Smooth muscle cell (in vitro differentiated cells): ENCODE results near the gene SUPT7L. TPM values are rescaled to one million over a fixed set of nuclear protein-coding genes. Genes with fewer than 3 reads are reported as not detected.

Experiments used
- DNase-seq: peaks from one replicate; lab custom pipeline; 2025; ENCODE audit not compliant: unreplicated experiment; lab: John Stamatoyannopoulos, UW
- H2AFZ ChIP-seq: fragments of 200-600 bp; sonication (generic); 2 replicates; pipeline ENCODE4 v1.6.0; 2016; ENCODE audit warnings: antibody characterized with exemption, low read depth, mild to moderate bottlenecking
- H3F3A ChIP-seq: fragments of 200-600 bp; sonication (generic); 2 replicates; pipeline ENCODE4 v1.6.0; 2017; ENCODE audit warnings: antibody characterized with exemption, low read depth
- H3K27ac ChIP-seq: fragments of 200-600 bp; sonication (generic); 2 replicates; pipeline ENCODE4 v1.5.1; 2016; ENCODE audit warnings: low read depth, mild to moderate bottlenecking
- H3K27me3 ChIP-seq: fragments of 200-600 bp; sonication (generic); 2 replicates; pipeline ENCODE4 v1.6.1; 2016; ENCODE audit warnings: low read depth, mild to moderate bottlenecking
- H3K36me3 ChIP-seq: fragments of 200-600 bp; sonication (generic); 2 replicates; pipeline ENCODE4 v1.5.1; 2016; ENCODE audit warnings: low read depth
- H3K4me1 ChIP-seq: fragments of 200-600 bp; sonication (generic); 2 replicates; pipeline ENCODE4 v1.5.1; 2016; ENCODE audit warnings: low read depth
- H3K4me2 ChIP-seq: fragments of 200-600 bp; sonication (generic); 2 replicates; pipeline ENCODE4 v1.6.0; 2016; ENCODE audit warnings: mild to moderate bottlenecking
- H3K4me3 ChIP-seq: fragments of 200-600 bp; sonication (generic); 2 replicates; pipeline ENCODE4 v1.5.1; 2016; ENCODE audit warnings: mild to moderate bottlenecking
- H3K79me2 ChIP-seq: fragments of 200-600 bp; sonication (generic); 2 replicates; pipeline ENCODE4 v1.6.0; 2016; ENCODE audit warnings: low read depth, mild to moderate bottlenecking
- H3K9ac ChIP-seq: fragments of 200-600 bp; sonication (generic); 2 replicates; pipeline ENCODE4 v1.6.0; 2016; ENCODE audit warnings: low read depth
- H3K9me3 ChIP-seq: fragments of 200-600 bp; sonication (generic); replicated peaks from 2 replicates; pipeline ENCODE4 v1.5.1; 2016; ENCODE audit warnings: low read depth
- H4K20me1 ChIP-seq: fragments of 200-600 bp; sonication (generic); 2 replicates; pipeline ENCODE4 v1.6.0; 2016; ENCODE audit warnings: low read depth
- WGBS: methylation state at CpG from one replicate; pipeline ENCODE4 v1.1.7; 2016; ENCODE audit warnings: low lambda C conversion rate; 5-methylcytosine and 5-hydroxymethylcytosine counted together
- polyA plus RNA-seq: library from polyadenylated mRNA; unstranded; fragments of >200 nt; fragmentation: Nextera tagmentation; extraction: Ambion mirVana; gene quantifications from 2 replicates; pipeline ENCODE4 v1.2.1, GENCODE V29; 2016
- total RNA-seq: library from RNA; depleted of rRNA; stranded (reverse); fragments of >200 nt; gene quantifications from 2 replicates; pipeline ENCODE4 v1.2.3, GENCODE V29; 2014
- TF ChIP-seq, protein P1 (sequence below): fragments of 200-600 bp; sonication (generic); IDR thresholded peaks from 2 replicates; pipeline ENCODE4 v1.5.1; 2017; ENCODE audit warnings: borderline replicate concordance, mild to moderate bottlenecking, antibody characterized with exemption; ENCODE audit not compliant: insufficient read depth, poor library complexity, severe bottlenecking

The SUPT7L gene
- total and polyA plus RNA-seq, 2 experiments from 2014 or later = 18.9 to 27.6 TPM

DNA sequence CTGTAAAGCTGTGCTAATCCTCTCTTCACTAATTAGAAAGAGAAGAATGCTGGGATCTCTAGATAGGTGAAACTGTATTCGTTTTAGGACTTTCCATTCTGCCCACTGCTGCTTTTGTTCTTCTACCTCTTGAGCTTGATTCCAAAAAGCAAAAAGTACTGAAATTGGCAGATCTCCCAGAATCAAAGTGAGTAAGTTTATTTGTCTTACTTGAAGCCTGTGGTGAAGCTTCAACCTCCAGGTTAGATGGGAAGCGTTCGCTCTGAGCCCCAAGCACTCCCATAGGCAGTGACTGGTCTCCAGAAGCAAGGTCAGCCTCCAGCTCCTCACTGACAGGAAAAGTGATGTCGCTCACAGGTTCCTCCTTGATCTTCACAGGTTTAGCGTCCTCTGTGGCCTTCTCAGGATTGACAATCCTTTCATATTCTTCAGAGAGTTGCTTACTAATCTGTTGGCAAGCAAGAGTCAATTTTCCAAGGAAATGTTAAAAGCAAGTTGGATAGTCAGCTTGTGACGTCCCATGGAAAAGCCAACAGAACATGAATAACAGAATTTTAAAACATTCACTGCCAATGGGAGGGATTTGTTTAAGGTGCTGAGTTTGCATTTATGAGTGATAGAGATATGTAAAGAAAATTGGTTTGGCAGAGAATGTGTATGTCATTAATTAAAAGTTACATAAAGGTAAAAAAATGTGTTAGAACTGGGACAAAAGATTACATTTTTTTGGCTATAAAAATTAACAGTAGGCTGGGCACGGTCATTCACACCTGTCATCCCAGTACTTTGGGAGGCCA is 8.1 kb downstream of the SUPT7L start:
- TF ChIP-seq, protein P1, sequence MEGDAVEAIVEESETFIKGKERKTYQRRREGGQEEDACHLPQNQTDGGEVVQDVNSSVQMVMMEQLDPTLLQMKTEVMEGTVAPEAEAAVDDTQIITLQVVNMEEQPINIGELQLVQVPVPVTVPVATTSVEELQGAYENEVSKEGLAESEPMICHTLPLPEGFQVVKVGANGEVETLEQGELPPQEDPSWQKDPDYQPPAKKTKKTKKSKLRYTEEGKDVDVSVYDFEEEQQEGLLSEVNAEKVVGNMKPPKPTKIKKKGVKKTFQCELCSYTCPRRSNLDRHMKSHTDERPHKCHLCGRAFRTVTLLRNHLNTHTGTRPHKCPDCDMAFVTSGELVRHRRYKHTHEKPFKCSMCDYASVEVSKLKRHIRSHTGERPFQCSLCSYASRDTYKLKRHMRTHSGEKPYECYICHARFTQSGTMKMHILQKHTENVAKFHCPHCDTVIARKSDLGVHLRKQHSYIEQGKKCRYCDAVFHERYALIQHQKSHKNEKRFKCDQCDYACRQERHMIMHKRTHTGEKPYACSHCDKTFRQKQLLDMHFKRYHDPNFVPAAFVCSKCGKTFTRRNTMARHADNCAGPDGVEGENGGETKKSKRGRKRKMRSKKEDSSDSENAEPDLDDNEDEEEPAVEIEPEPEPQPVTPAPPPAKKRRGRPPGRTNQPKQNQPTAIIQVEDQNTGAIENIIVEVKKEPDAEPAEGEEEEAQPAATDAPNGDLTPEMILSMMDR = no peak
- H3K9ac ChIP-seq = no peak overlapping the region
- H3F3A ChIP-seq = no peaks in the 10 kb centered on the region
- peaks cover 11% of the 10 kb centered on the region for H3K79me2 ChIP-seq
- 97% methylated on average over 7 of the region's 7 CpGs for WGBS
- H3K36me3 ChIP-seq = peaks cover 25% of the 10 kb centered on the region
- H3K4me3 ChIP-seq = no peak overlapping the region
- H3K4me2 ChIP-seq = no peak overlapping the region
- H3K27me3 ChIP-seq = no peaks in the 10 kb centered on the region
- no peak for DNase-seq
- H4K20me1 ChIP-seq = no peaks in the 10 kb centered on the region
- H3K9me3 ChIP-seq = no peaks in the 10 kb centered on the region
- H2AFZ ChIP-seq = no peak overlapping the region
- no peak overlapping the region for H3K27ac ChIP-seq
- H3K4me1 ChIP-seq = no peaks in the 10 kb centered on the region

DNA sequence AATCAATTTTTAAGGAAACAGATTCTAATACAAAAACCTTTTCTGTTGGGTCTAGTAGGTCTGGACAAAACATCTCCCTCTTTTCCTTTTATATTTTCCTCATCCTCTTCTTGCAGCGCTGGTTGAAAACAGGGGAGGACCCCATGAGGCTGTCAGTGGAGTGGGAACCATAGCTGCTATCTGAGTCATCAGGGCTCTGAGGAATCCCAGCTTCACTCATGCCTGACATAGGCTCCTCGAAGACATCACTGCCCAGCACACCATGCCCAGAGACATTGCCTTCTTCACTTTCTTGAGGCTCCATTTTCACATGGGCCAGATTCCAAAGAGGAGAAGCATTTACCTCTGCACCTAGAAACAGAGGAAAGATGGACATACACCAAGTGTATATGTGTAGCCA is 10.0 kb downstream of the SUPT7L start:
- peaks cover 4% of the 10 kb centered on the region for H3F3A ChIP-seq
- H4K20me1 ChIP-seq = no peaks in the 10 kb centered on the region
- H3K4me3 ChIP-seq = no peak overlapping the region
- no peak overlapping the region for H3K4me2 ChIP-seq
- peaks cover 21% of the 10 kb centered on the region for H3K36me3 ChIP-seq
- TF ChIP-seq, protein P1 = no peak
- no peaks in the 10 kb centered on the region for H3K4me1 ChIP-seq
- 84% methylated on average over 2 of the region's 2 CpGs for WGBS
- no peak for DNase-seq
- no peak overlapping the region for H2AFZ ChIP-seq
- H3K79me2 ChIP-seq = no peaks in the 10 kb centered on the region
- no peak overlapping the region for H3K9ac ChIP-seq
- H3K27ac ChIP-seq = no peak overlapping the region
- no peaks in the 10 kb centered on the region for H3K27me3 ChIP-seq
- H3K9me3 ChIP-seq = no peaks in the 10 kb centered on the region

DNA sequence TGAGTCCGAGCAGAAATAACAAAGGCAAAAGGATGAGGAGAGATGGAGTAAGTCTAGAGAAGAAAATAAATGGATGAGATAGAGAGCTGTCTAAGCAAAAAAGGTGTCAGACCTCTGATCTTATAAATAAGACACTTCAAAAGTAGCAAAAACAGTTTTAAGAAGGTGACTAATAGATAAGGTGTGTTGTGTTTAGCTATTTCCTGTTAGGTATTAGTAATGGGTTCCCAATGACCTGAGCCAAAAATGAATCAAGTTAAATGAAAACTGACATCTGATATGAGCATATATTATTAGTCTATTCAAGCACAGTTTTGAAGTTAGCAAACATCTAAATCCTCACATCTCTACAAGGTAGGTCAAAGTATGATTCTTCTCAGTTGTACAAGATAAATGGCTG is 10.6 kb downstream of the SUPT7L start:
- no peak for DNase-seq
- Histone ChIP-seq H3K4me3 (no peak overlapping the region), H2AFZ (no peak overlapping the region), H3K9ac (no peak overlapping the region), H3K4me1 (no peaks in the 10 kb centered on the region), H3K27ac (no peak overlapping the region), H4K20me1 (no peaks in the 10 kb centered on the region), H3F3A (peaks cover 4% of the 10 kb centered on the region), H3K9me3 (no peaks in the 10 kb centered on the region), H3K36me3 (peaks cover 21% of the 10 kb centered on the region), H3K4me2 (no peak overlapping the region), H3K79me2 (no peaks in the 10 kb centered on the region), H3K27me3 (no peaks in the 10 kb centered on the region)
- WGBS = 93% methylated on average over 1 of the region's 1 CpG
- TF ChIP-seq, protein P1 = no peak

DNA sequence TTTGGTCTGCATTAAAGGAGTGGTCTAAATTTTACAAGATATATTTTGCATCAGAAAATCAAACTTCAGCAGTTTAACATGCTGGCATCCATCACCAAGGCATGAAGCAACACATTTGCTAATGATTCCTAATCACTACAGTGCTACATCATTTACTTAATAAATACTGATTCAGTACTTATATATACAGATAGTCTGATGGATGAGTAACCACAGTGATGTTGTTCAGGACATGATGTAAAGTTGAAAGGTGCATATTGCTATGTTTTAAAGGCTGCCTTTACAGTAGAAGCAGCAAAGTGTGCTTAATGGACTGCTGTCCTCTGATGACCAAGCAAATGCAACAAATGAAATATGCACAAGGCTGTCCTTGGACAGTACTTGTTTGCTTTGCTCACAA is 11.1 kb downstream of the SUPT7L start:
- Histone ChIP-seq H3K36me3 (peaks cover 21% of the 10 kb centered on the region), H3F3A (peaks cover 4% of the 10 kb centered on the region), H3K4me3 (no peak overlapping the region), H3K9me3 (no peaks in the 10 kb centered on the region), H3K4me1 (no peaks in the 10 kb centered on the region), H3K4me2 (no peak overlapping the region), H3K79me2 (no peaks in the 10 kb centered on the region), H2AFZ (no peak overlapping the region), H3K9ac (no peak overlapping the region), H3K27ac (no peak overlapping the region), H4K20me1 (no peaks in the 10 kb centered on the region), H3K27me3 (no peaks in the 10 kb centered on the region)
- no peak for DNase-seq
- TF ChIP-seq, protein P1 = no peak
